Hypothalamus (tissue), 51 donors: ENCODE measurements around the gene R3HCC1L.
A peak's percentile ranks its signal among the peaks of the same experiment; 100 is the strongest.

Experiments
- DNase-seq, 51 donors: peaks; one replicate each; lab custom pipeline; 2025; lab: John Stamatoyannopoulos, UW

The R3HCC1L gene

GRCh38 chr10:98134431-98135221, at the start of gene R3HCC1L:
R3HCC1L (plus strand) TSS chr10:98134657; CDS start chr10:98208115, 73,458 bp downstream.
- peak; percentile 36 to 92 (median 74) for DNase-seq

GRCh38 chr10:98085238-98085637, 49.2 kb upstream of the R3HCC1L start:
- no peak for DNase-seq

DNA sequence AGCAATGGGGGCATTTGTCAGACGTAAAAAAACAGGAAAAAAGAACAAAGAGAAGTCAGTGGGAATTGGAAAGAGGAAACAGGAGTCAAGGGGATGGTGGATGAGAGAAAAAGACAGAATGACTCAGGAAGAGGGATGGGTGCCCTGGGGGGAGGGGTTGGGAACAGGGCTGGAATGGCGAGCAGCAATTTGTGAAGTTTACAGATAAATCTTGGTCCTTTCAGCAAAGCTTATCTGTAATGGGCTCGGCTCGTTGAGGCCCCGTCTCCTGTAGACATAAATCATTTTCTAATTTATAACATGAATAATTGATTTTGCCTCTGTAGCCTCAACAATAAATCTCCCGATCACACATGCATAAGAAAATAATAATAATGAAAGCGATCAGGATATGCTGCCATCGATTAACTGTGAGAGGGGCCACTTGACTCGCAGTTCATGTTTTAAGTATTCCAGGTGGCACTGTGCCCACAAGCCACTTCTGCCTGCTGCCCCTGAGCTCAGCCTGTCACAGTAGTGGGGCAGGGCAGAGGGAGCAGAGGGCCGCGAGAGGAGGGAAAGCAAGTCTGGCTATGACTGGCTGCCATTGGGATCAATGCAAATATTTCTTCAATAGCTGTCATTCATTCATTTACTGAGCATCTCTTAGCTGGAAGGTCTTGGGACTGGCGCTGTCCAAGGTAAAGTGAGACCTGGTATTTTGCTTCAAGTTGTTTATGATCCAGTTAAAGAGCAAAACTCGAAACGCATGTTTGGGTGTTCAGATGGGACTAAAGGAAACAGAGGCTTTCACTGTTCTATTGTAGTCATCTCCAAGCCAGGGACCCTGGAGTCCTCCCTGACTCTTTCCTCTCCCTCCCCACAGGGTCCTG, 47.4 kb upstream of the R3HCC1L start:
- DNase-seq = no peak

DNA sequence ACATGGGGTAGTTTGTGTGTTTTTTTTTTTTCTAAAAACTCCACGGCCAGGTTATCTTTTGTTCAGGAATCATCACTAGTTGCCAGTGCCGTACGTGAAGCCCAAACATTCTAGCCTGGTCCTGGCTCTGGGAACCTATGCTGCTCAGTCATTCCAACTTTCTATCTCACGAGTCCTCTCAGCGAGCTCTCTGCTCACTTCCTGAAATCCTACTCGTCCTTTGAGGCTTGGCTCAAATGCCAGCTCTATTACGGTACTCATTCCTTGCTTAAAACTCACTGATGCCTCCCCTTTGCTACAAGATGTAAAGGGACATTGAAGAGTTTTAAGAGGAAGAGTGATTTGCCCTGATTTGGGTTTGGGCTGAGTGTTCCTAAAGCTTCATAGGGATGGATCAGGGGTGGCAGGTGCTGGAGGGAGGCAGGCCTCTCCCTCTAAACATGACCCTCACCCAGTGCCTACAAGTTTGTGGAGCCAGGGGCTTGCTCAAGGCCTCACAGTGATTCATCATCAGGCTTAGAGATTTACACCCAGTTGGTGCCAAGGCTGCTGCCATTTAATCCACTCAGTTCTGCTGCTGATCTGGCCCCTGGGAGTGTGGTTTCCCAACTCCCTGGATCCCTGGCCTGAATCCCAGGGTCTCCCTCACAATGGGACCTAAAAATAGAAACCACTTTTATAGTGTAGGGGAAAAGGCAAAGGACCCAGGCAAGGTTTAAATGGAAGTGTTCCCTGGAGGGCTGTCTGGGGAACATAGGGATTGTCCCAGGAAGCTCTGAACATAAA, 46.1 kb upstream of the R3HCC1L start:
- peak in 27 of 51 donors; percentile 4 to 69 (median 21) for DNase-seq

GRCh38 chr10:98090822-98091221, 43.6 kb upstream of the R3HCC1L start:
- no peak for DNase-seq

DNA sequence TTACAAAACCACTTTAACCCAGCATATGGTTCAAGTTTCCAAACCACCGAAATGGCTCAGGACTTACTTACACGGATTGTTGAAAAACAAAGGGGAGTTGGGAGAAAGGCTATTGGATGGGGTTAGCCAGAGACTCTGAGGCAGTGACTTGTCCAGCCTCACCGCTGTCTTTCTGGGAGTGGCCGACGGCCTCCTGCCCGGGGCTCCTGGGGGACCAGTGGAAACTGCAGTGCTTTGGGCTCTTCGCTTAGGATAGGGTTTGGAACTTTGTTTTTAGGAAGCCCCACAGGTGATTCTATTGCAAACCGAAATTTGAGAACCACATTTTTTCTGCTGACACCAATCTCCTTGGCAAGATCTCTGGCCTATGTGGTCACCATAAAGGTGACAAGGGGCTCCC, 38.1 kb upstream of the R3HCC1L start:
- DNase-seq = no peak

DNA sequence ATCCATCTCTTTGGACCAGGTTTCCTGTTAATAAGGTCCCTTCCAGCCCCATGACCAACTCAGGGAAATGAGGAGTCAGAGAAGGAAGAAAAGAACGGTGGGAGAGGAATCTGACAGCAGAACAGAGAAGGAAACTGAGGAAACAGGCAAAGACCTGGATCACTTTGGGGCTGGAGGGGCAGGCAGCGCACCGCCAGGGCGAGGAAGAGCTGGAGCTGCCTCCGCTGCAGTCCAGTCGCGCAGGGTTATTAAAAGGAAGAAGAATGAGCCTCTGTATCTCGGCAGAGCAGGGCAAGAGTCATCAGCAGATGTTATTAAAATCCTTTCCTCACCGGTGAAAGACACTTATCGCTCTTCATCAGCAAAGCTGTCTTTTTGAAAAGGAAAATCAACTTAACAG, 37.7 kb upstream of the R3HCC1L start:
- no peak for DNase-seq

- no peak for DNase-seq
These were observed 37.3 kb upstream of the R3HCC1L start for GRCh38 chr10:98097175-98097574.

DNA sequence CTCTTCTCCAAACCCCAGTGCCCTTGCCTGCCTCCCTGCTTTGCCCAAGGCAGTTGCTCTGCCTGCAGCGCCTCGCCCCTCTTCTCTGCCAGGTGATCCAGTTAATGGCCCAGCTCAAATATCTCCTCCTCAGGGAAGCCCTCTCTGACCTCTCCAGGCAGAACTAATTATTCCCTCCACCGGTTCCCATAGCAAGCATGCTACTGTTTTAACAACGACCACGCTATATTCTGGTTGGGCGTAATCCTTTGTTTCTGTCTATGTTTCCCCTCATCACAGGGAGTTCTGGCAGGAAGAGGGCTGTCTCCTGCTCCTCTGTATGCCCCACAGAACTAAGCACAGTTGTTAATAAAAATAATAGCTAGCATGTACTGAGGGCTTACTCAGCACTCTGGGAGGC, 36.8 kb upstream of the R3HCC1L start:
- DNase-seq = no peak

DNA sequence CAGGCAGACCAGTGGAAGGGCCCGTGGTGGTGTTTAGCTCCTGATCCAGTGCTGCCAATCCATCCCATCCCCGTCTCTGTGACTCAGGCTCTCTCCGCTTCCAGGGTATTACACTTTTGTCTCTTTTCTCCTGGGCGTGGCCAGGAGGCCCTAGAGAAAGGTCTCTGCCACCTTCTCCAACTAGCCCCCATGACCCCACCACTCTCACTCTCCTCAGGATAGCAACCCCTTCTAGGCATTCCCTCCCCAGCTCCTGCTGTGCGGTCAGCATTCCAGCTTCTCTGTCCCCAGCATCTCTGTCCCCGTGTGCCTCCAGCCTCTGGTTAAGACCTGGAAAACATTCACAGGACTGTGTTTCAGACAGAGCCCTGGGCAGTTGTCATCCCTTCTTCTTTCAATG, 36.2 kb upstream of the R3HCC1L start:
- no peak for DNase-seq

DNA sequence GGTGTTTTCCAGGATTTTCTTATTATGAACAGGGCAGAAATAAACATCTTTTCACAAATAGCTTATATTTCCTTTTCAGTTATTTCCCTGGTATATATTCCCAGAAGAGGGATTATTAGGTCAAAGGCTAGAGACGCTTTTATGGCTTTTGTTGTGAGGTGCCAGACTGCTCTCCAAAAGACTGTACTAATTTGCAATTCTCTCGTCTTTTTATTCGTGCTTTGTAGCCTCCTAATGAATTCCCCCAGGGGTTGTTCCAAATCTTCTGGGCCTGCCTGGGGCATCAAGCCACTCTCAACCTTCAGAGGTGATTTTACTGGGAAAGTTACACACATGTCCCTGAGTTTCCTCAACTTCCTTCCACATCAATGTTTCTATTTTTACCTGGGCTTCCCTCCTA, 34.0 kb upstream of the R3HCC1L start:
- no peak for DNase-seq

GRCh38 chr10:98101366-98101765, 33.1 kb upstream of the R3HCC1L start:
- no peak for DNase-seq

DNA sequence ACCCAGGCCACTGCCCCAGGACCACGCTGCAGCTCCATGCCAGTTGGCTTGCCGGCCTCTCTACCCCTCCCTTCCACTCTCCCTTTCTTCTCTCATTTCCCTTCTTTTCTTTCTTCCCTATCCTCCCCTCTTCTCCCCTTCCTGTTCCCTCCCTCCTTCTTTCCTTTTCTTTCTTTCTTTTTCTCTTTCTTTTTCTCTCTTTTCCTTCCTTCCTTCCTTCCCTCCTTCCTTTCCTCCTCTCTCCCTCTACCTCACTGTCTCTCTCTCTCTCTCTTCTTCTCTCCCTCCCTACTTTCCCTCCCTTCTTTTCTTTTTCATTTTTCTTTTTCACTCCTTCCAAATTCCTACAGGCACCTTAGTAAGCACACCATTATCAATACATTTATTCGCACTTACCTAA, 30.3 kb upstream of the R3HCC1L start:
- no peak for DNase-seq

- no peak for DNase-seq
These were observed 27.9 kb upstream of the R3HCC1L start for GRCh38 chr10:98106531-98106930.

GRCh38 chr10:98107644-98108430, 26.6 kb upstream of the R3HCC1L start:
- DNase-seq = peak in 1 of 51 donors; percentile 4

DNA sequence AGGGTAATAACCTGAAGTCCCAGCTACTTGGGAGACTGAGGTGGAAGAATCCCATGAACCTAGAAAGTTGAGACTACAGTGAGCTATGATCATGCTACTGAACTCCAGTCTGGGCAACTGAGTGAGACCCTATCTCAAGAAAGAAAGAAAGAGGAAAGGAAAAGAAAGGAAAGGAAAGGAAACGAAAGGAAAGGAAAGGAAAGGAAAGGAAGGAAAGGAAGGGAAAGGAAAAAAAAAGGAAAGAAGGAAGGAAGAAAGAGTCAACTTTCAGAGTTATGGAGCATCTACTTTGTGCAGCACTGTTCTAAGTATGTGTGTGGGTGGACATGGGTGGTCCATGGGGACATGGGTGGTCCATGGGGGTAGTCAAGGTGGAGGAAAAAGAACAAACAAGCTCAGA, 24.1 kb upstream of the R3HCC1L start:
- no peak for DNase-seq

DNA sequence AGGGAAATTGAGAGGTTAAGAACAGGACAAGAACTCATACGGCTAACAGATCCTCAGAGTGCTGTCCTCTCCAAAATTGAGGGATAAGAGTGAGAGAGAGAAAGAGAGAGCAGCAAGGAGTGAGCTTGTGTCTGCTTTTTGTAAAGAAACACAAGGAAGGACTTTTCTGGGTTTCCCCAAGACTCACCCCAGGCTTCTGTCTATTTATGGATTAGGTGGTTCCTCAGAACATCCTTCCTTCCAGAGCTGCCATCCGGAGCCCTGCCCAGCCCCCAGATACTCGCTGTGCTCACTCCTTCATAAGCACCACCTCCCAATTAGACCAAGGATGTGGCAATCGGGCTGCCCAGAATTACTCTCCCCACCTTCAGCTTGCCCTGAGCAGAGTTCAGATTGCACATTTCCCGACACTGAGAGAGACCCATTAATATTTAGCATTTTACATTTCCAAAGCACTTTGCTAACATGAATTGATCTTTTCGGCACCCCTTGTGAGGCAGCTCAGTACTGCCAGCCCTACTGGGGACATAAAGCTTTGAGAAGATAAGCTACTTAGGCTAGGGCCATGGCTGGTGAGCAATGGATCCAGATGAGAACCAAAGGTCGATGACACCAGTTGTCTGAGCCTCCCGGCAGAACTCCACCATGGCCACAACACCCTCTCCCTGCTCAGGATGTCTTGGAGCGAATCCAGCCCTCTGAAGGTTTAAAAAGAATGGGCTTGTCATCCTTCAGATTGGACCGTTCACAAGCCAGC, 19.2 kb upstream of the R3HCC1L start:
- DNase-seq = no peak

GRCh38 chr10:98119891-98120290, 14.6 kb upstream of the R3HCC1L start:
- DNase-seq = no peak

DNA sequence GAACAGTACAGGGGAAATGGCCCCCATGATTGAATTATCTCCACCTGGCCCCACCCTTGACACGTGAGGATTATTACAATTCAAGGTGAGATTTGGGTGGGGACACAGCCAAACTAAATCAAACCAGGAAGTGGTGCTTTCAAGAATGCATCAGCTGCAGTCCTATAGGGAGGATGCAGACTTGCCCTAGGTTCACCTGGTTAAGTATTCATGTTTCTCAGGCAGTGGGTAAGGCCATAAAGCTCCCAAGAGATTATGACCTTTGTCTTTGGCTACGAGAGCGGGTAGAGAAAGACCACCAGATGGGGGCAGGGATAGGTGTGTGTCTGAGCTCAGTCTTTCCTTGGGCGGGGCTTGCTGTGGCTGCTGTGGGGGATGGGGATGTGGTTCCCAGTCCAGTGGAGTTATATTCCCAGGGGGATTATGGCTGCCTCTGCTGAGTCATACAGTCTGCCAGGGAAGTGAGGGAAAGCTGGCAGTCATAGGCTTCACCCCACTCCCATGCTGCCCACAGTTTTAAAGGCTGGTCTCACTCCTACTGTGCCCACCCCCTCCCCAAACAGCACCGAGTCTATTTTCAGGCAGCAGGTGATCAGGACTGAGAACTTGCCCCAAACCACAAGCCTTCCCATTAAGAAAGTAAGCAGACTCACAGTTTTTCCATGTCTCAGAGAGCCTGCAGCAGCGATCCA, 8.4 kb upstream of the R3HCC1L start:
- DNase-seq = no peak
